GM19239 (cell line): ENCODE measurements around the gene RFLNA.
A peak's percentile ranks its signal among the peaks of the same experiment; 100 is the strongest.

Experiments
- DNase-seq: peaks from one replicate; pipeline ENCODE4 v3.0.0; 2011; ENCODE audit warnings: low spot score; ENCODE audit not compliant: insufficient read length
- FAIRE-seq: peaks from 2 replicates; lab custom pipeline; 2011; peaks lifted over from hg19 to GRCh38; lab: Jason Lieb, UNC

Gene RFLNA

GRCh38 chr12:124294780-124295341 lies at the start of gene RFLNA:
Gene RFLNA, plus strand, starts transcription at chr12:124295093. Its CDS starts 337 bp downstream, at chr12:124295430.
- DNase-seq: no peak
- FAIRE-seq: no peak

- no peak for DNase-seq
- FAIRE-seq: no peak
Observed at GRCh38 chr12:124247331-124247730, 47.6 kb upstream of the RFLNA start.

- DNase-seq (no peak), FAIRE-seq (no peak)
Observed at GRCh38 chr12:124248941-124249825, 45.7 kb upstream of the RFLNA start.

- no peak for FAIRE-seq
- no peak for DNase-seq
Observed at GRCh38 chr12:124251186-124251585, 43.7 kb upstream of the RFLNA start.

GRCh38 chr12:124252964-124253363 lies 41.9 kb upstream of the RFLNA start:
- DNase-seq (no peak), FAIRE-seq (no peak)

- FAIRE-seq (no peak), DNase-seq (no peak)
Observed at GRCh38 chr12:124254126-124254525, 40.8 kb upstream of the RFLNA start.

GRCh38 chr12:124259154-124260066 lies 35.5 kb upstream of the RFLNA start:
- no peak for DNase-seq
- no peak for FAIRE-seq

GRCh38 chr12:124261885-124262284 lies 33.0 kb upstream of the RFLNA start:
- DNase-seq (no peak), FAIRE-seq (no peak)

- FAIRE-seq (no peak), DNase-seq (no peak)
Observed at GRCh38 chr12:124264089-124264795, 30.7 kb upstream of the RFLNA start.

GRCh38 chr12:124264879-124265278 lies 30.0 kb upstream of the RFLNA start:
- no peak for DNase-seq
- no peak for FAIRE-seq

- no peak for FAIRE-seq
- DNase-seq: no peak
Observed at GRCh38 chr12:124267205-124267778, 27.6 kb upstream of the RFLNA start.

- DNase-seq: no peak
- no peak for FAIRE-seq
Observed at GRCh38 chr12:124270671-124271070, 24.2 kb upstream of the RFLNA start.

GRCh38 chr12:124273630-124274029 lies 21.3 kb upstream of the RFLNA start:
- DNase-seq (peak; percentile 53), FAIRE-seq (peak; percentile 63)

- FAIRE-seq (no peak), DNase-seq (no peak)
Observed at GRCh38 chr12:124276337-124276736, 18.6 kb upstream of the RFLNA start.

GRCh38 chr12:124277394-124278241 lies 17.3 kb upstream of the RFLNA start:
- DNase-seq (no peak), FAIRE-seq (no peak)

GRCh38 chr12:124278389-124279101 lies 16.3 kb upstream of the RFLNA start:
- no peak for FAIRE-seq
- no peak for DNase-seq

- DNase-seq (no peak), FAIRE-seq (no peak)
Observed at GRCh38 chr12:124279315-124279714, 15.6 kb upstream of the RFLNA start.

GRCh38 chr12:124279846-124280360 lies 15.0 kb upstream of the RFLNA start:
- DNase-seq (no peak), FAIRE-seq (no peak)
